GM18858 (cell line): ENCODE measurements around the gene BCKDHA.
"Not testable (repeated sequence)": the region's sequence is repeated elsewhere in the genome, so short reads cannot be mapped to it uniquely, and the experiment has no call there.

Experiments used
- ATAC-seq: cut with Tn5 transposase; IDR thresholded peaks from one replicate; pipeline ENCODE4 v1.9.1; 2021; ENCODE audit not compliant: unreplicated experiment

The BCKDHA gene

DNA sequence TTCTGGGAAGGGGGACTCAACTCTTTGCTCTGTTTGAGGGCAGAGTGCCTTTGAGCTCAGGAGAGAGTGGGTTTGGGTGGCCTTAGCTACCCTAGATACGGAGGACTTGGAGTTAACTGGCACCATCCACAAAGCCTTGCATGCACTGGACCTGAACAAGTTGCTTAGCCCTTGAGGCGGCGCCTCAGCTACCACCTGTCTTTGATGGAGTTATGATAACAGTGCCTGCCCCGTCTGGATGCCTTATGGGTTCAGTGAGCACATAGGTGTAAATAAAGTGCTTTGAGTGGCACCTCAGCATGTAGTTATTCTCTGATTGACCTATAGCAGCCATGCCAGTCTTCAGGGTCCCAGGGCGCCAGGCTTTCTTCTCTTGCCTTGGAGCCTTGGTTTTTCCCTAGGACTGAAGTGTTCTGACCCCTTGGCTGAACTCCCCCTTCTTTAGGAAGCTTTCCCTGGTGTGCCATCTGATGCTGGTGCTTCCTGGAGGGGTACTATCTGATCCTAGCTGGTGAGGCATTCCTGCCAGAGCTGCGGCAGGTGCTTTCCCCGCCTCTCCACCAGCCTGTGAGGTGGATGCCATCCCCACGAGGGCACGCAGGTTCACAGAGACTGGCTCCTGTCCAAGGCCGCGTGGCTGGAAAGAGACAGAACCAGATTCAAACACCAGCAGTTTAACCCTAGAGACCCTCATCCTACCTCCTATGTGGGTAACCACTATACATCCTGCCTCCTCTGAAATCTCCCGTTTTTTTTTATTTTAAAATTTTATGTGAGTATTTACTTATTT is 5.8 kb downstream of the BCKDHA start:
- ATAC-seq: no peak

DNA sequence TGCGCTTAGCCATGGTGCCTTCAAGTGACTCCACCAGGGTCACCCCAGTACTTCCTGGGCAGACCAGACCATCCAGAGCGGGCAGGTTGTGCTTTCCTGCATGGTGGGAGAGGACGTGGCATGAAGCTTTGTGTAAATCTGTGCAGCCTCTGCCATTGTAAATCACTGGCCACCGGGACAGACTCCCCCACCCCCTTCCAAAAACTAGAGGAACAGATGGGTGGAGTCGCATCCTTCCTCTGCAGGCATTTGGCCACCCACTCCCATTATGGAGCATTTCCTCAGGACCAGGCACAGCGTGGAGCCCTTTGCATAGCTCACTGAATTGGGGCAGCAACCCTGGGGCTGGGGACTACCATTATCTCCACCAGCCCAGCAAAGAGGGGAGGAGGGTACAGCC is 8.2 kb downstream of the BCKDHA start:
- no peak for ATAC-seq

DNA sequence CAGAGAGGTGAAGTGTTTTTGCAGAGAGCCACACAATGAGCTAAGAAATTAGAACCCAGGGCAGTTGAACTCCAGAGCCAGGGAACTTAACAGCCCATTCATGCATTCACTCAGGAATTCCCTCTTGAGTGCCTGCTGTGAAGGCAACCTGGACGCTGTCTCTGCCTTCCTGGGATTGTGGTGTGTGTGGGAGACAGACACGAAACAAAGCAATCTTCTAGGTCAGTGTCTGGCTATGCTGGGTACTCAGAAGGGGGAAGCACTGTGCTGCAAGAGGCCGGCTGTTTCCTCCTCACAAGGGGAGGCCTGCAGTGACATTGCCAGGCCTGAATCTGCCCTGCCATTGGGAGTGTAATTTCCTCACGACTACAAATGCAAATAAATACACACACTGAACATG is 9.7 kb downstream of the BCKDHA start:
- ATAC-seq: no peak

DNA sequence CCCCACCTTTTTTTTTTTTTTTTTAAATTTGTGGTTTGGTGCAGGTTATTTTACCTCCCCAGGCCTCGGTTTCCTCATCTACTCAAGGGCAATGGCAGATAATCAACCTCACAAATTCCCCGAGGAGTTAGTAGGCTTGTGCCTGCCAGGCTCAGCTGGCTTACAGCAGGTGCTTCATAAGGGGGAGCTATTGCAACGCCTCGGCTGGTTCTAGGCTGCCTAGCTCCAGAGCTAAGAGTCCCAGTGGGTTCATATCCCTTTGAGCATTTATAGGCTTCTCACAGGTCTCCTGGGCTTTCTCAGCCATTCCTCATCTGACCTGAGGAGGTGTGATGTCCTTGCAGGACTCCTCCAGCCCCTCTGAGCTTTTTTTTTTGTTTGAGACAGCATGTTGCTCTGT is 10.6 kb downstream of the BCKDHA start:
- no peak for ATAC-seq

DNA sequence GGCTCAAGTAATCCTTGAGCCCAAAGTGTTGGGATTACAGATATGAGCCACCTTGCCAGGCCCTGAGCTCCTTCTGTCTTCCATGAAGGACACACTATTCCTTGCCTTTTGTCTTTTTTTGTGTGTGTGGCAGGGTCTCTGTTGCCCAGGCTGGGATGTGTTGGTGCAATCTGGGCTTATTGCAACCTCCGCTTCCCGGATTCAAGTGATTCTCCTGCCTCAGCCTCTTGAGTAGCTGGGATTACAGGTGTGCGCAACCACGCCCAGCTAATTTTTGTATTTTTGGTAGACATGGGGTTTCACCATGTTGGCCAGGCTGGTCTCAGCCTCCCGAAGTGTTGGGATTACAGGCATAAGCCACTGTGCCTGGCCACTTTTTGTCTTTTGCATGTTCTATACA is 11.2 kb downstream of the BCKDHA start:
- not testable (repeated sequence) for ATAC-seq

DNA sequence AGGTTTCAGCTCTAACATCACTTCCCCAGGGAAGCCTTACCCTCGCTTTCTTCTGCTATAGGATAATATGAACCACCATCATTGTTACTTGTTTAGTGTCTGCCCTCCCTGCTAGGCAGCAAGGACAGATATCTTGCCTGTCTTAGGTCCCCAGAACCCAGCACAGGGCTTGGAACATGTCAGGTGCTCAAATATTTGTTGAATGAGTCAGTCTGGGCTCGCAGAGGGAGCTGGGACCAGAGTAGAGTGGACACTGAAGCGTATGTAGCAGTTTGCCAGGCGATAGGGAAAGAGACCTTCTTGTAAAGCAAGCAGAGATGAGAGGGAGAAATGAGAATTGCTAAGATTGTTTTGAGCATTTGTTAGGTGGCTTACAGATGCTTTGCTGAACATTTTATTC is 11.7 kb downstream of the BCKDHA start:
- ATAC-seq: no peak

DNA sequence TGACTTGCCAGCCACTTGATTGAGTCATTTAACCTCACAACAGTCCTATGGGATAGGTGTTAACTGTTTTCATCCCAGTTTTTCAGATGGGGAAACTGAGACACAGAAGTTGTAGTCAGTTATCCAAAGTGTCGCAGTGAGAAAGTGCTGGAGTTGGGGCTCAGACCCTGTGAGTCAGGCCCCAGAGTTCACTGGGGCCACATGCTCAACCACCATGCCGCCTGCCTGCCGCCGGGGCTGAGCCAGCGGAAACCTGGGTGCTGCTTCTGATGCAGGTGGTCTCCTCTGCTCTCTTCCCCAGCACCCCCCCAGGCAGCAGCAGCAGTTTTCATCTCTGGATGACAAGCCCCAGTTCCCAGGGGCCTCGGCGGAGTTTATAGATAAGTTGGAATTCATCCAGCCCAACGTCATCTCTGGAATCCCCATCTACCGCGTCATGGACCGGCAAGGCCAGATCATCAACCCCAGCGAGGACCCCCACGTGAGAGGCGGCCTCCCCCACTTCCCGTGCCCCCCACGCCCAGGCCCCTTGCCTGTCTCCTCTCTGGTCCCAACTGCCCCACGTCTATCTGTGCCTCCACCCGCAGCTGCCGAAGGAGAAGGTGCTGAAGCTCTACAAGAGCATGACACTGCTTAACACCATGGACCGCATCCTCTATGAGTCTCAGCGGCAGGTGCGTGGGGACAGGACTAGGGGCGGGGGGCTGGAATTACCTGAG is 12.9 kb downstream of the BCKDHA start:
- ATAC-seq: no peak

DNA sequence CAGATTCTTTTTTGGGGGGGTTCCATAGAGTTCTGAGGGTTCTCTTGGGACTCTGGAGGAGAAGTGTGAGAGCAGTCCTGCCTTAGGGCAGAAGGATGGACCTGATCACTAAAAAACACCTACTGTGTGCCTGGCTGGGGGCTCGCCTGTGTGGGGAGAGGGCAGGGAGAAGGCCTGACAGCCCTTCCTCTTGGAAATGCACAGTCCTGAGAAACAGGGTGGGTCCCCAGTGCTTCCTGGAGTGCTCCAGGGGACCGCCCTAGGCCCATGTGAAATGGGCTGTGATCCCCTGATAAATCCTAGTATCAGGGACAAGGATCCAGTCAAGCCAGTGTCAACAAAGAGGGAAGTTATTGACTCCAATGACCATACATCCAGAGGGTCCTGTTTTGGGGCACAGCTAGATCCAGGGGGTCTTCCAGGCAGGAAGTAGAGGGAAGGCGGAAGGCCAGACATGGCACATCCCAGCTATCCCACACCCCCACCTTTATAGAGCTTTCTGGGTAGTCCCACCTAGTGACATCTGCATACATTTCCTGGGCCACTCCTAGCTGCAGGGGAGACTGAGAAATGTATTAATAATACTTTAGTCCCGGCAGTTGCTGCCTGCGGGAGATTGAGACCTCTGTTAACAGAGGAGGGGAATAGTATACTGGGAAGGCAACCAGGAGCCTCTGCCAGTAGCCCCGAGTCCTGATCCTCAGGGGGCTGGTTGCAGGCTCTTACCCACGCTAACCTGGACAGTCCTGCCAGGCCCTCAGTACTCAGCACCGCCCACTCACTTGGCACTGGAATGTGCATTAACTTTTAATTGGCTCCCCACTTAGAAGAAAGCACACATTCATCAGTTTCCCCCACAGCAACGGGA is 13.7 kb downstream of the BCKDHA start:
- ATAC-seq: no peak

DNA sequence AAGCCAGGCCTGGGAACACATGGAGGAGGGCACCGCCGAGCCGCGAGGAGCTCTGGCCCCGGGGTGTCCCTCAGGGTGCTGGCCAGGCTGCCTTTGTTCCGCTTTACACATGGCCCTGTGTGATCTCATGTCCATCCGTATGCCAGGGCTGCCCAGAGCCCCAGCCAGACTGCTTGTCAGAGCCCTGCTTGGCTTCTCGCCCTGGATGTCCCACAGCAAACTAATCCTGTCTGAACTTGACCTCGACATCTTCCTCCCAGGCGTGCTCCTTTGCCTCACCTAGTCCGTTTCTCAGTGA is 14.3 kb downstream of the BCKDHA start:
- no peak for ATAC-seq

DNA sequence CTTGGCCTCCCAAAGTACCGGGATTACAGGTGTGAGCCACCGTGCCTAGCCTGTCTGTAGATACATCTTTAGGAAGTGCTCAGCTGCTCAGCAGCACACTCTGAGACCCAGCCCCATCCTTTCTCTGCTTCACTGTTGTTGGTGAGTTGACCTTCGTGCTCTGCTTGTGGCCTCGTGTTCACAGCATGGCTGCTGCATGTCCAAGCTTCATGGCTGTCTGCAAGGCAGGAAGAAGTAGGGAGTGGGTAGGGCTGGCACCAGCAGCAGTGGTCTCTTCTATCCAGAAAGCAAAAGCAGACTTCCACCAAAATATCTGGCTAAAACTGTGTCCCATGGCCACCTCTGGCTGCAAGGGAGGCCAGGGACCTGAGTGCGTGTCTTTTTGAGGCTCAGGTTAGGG is 15.3 kb downstream of the BCKDHA start:
- ATAC-seq: no peak

DNA sequence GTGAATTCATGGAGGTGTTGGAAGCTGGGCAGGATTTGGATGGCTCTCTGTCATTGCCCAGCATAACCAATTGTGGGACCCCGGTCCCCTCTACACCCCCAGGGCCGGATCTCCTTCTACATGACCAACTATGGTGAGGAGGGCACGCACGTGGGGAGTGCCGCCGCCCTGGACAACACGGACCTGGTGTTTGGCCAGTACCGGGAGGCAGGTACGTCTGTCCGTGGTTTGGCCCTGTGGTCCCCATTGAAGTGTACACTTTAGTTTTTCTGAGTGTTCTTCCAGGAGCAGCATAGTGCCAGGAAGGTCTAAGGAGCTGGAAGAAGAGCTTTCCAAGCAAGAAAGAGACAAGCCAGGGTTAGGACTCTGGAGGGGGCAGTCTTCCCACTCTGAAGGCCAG is 16.3 kb downstream of the BCKDHA start:
- no peak for ATAC-seq

DNA sequence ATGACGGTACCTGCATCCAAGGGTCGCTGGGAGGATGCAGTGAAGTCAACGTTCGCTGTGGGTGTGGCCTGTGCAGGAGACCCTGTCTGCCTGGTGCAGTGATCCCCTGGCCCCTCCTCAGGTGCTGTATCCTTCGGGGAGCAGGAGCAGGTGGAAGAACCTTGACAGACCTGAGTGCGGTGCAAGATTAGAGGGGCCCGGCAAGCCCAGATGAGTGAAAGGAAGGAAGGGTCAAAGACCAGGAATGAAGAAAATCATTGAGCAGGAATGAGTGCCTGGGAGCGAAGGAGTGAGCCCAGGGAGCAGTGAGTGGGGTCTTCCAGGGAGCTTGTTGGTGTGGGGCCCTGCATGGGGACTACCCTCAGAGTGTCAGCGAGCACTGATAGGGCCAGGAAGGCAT is 16.8 kb downstream of the BCKDHA start:
- ATAC-seq: no peak

DNA sequence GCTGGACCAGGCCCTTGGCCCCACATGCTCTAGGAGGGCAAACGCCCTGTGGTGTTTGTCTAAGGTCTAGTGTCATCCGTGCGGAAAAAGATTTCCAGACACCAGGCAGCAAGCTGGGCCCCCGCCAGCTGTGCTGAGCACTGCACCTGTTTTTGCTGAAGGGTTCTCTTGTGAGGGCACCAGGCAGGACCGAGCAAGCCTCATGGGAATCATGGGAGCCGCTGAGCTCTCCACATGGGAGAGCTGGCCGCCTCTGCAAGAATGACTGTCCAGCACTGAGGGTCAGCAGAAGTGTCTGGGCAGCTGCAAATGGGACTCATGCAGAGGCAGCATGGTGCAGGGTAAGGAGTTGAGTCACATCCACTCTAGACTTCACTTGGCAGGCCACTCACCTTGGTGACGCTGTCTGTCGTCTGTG is 17.5 kb downstream of the BCKDHA start:
- ATAC-seq: no peak

DNA sequence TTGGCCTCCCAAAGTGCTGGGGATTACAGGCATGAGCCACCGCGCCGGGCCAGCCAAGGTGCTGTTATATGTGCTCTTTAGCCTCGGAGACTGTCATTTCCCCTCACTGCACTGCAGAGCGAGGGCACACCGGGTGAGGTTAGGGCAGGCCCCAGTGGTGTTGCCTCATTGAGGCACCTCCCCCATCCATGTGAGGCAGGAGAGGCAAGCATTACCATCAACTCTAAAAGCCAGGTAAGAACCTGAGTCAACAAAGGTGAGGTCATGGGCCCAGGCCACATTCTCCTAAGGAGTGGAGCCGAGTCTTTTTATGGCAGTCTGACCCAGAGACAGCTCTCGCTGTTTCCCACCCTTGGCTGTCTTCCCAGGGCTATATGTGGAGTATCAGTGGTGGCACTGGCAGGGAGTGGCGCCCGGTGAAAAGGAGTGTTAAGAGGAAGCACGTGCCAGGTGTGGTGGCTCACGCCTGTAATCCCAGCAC is 18.6 kb downstream of the BCKDHA start:
- ATAC-seq: no peak

DNA sequence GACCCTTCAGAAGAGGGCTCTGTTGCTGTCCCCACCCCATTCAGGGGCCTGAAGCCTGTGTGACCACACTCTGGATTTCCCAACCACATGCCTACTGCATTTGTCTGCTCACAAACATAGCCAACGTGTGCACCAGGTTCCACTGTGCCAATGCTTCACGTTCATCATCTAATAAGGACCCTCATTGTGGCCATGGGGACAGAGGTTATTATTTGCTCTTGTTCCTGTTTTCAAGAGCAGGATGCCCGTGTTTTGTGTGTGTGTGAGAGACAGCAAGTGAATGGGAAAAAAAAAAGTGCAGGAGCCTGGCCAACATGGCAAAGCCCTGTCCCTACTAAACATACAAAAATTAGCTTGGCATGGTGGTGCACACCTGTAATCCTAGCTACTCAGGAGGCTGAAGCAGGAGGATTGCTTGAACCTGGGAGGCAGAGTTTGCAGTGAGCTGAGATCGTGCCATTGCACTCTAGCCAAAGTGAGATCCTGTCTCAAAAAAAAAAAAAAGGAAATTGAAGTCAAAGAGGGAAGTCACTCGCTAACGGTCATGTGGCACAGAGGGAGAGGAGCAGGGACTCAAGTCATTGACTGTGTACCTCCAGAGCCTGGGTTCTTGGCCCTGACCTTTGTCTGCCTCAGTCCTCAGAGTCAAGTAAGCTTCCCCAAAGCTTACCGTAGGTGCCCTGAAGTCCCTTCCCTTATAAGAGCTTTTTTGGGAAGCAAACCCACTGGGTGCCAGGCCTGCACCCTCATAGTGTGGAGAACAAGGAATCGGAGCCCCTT is 22.7 kb downstream of the BCKDHA start:
- no peak for ATAC-seq

DNA sequence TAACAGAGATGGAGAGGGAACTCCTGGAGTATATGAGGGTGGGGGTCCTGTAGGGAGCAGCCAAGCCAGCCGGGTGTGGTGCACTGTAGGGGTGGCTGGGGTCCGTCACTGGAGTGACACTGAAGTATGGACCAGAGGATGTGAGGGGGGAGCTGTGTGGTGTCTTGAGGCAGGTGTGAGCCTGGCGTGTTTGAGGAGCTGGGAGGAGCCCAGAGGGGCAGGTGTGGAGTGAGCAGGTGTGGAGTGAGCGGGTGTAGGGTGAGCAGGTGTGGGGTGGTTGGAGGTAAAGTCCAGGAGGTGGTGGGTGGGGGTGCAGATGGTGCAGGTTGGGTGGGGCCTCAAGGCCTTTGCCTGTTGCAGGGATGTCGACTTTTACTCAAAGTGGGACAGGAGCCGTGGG is 23.7 kb downstream of the BCKDHA start:
- no peak for ATAC-seq

DNA sequence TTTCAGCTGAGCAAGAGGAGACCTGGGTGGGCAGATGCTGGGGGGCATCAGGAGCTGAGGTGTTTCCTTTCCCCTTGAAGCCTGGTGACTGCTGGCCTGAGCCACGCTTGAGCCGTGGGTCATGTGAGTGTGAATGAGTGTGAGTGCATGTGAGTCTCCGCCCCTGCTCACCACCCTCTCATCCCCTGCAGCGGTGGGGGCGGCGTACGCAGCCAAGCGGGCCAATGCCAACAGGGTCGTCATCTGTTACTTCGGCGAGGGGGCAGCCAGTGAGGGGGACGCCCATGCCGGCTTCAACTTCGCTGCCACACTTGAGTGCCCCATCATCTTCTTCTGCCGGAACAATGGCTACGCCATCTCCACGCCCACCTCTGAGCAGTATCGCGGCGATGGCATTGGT is 24.4 kb downstream of the BCKDHA start:
- no peak for ATAC-seq

DNA sequence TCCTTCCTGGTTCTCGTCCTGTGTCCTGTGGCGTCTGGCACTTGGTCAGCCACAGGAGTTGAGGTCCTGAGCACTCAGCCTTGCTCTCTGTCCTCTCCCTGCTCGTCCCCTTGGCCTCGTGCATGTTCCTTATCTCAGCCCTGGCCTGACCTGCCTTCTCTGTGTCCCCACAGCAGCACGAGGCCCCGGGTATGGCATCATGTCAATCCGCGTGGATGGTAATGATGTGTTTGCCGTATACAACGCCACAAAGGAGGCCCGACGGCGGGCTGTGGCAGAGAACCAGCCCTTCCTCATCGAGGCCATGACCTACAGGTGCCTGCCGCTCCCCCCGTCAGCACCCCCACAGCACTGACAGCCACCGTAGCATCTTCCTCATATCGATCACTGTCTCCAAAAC is 24.8 kb downstream of the BCKDHA start:
- no peak for ATAC-seq

DNA sequence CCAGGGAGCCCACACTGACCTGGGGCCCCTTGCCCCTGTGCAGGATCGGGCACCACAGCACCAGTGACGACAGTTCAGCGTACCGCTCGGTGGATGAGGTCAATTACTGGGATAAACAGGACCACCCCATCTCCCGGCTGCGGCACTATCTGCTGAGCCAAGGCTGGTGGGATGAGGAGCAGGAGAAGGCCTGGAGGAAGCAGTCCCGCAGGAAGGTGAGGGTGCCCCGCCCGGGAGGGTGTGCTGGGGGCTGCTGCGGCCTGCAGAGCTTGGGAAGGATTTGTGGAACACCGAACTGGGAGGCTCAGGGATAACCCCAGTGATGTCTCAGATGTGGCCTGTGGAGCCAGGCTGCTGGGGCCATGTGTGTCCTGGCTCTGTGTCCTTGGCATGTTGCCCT is 25.3 kb downstream of the BCKDHA start:
- ATAC-seq: no peak

DNA sequence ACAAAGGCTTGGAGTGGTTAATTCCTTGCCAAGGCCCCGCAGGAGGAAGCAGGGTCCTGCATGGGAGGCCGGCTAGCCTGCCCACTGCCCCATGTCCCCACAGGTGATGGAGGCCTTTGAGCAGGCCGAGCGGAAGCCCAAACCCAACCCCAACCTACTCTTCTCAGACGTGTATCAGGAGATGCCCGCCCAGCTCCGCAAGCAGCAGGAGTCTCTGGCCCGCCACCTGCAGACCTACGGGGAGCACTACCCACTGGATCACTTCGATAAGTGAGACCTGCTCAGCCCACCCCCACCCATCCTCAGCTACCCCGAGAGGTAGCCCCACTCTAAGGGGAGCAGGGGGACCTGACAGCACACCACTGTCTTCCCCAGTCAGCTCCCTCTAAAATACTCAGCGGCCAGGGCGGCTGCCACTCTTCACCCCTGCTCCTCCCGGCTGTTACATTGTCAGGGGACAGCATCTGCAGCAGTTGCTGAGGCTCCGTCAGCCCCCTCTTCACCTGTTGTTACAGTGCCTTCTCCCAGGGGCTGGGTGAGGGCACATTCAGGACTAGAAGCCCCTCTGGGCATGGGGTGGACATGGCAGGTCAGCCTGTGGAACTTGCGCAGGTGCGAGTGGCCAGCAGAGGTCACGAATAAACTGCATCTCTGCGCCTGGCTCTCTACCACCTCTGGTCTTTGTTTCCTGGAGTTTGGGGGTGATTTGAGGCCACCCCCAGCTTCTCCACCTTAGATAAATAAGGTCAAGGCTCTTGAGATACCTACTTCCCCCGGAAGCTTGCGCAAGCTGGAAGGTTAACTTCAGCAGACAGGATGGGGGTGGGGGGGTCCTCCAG is 26.9 kb downstream of the BCKDHA start:
- no peak for ATAC-seq
